ENCODE data around the gene PADI6. TPM values are rescaled to one million over a fixed set of nuclear protein-coding genes. Genes with fewer than 3 reads are reported as not detected.

Gene PADI6
- total RNA-seq, 4 donors from 2014 or later, result not detected

- H3K27me3 ChIP-seq, result no peaks in the 10 kb centered on the region
- H3K27ac ChIP-seq, result no peak overlapping the region
- no peak for TF ChIP-seq CTCF (IDR thresholded peaks at IDR 0.05)
- TF ChIP-seq POLR2A (IDR thresholded peaks at IDR 0.05), result no peak
- no peaks in the 10 kb centered on the region for H3K36me3 ChIP-seq
- no peak for DNase-seq
- no peak overlapping the region for H3K4me3 ChIP-seq
- no peaks in the 10 kb centered on the region for H3K9me3 ChIP-seq
- no peaks in the 10 kb centered on the region for H3K4me1 ChIP-seq
Observed at GRCh38 chr1:17363771-17364170, 8.2 kb upstream of the PADI6 start.

- Histone ChIP-seq H3K36me3 (no peaks in the 10 kb centered on the region), H3K27ac (no peak overlapping the region), H3K9me3 (no peaks in the 10 kb centered on the region), H3K27me3 (no peaks in the 10 kb centered on the region), H3K4me3 (no peak overlapping the region), H3K4me1 (no peaks in the 10 kb centered on the region)
- no peak for DNase-seq
- no peak for TF ChIP-seq POLR2A (IDR thresholded peaks at IDR 0.05)
- TF ChIP-seq CTCF (IDR thresholded peaks at IDR 0.05), result no peak
Observed at GRCh38 chr1:17365293-17365692, 6.7 kb upstream of the PADI6 start.

- H3K4me3 ChIP-seq, result no peak overlapping the region
- H3K27ac ChIP-seq, result no peak overlapping the region
- TF ChIP-seq CTCF (IDR thresholded peaks at IDR 0.05), result no peak
- TF ChIP-seq POLR2A (IDR thresholded peaks at IDR 0.05), result no peak
- H3K4me1 ChIP-seq, result no peaks in the 10 kb centered on the region
- no peaks in the 10 kb centered on the region for H3K27me3 ChIP-seq
- H3K36me3 ChIP-seq, result no peaks in the 10 kb centered on the region
- no peak for DNase-seq
- H3K9me3 ChIP-seq, result no peaks in the 10 kb centered on the region
Observed at GRCh38 chr1:17369466-17369865, 2.5 kb upstream of the PADI6 start.

GRCh38 chr1:17370618-17371017 lies 1.4 kb upstream of the PADI6 start:
- no peak for DNase-seq
- no peak for TF ChIP-seq POLR2A (IDR thresholded peaks at IDR 0.05)
- peak in 4 of 6 experiments; percentile 18 to 40 (median 31) for TF ChIP-seq CTCF (IDR thresholded peaks at IDR 0.05)
- Histone ChIP-seq H3K4me1 (no peaks in the 10 kb centered on the region), H3K27me3 (no peaks in the 10 kb centered on the region), H3K27ac (no peak overlapping the region), H3K9me3 (no peaks in the 10 kb centered on the region), H3K36me3 (no peaks in the 10 kb centered on the region), H3K4me3 (no peak overlapping the region)

GRCh38 chr1:17372955-17373354 lies 959 bp downstream of the PADI6 start:
- TF ChIP-seq CTCF (IDR thresholded peaks at IDR 0.05) (no peak), POLR2A (IDR thresholded peaks at IDR 0.05) (no peak)
- Histone ChIP-seq H3K4me3 (no peak overlapping the region), H3K36me3 (no peaks in the 10 kb centered on the region), H3K27ac (no peak overlapping the region), H3K4me1 (no peaks in the 10 kb centered on the region), H3K27me3 (no peaks in the 10 kb centered on the region), H3K9me3 (no peaks in the 10 kb centered on the region)
- no peak for DNase-seq

- no peak overlapping the region for H3K27ac ChIP-seq
- no peaks in the 10 kb centered on the region for H3K9me3 ChIP-seq
- DNase-seq, result no peak
- H3K36me3 ChIP-seq, result no peaks in the 10 kb centered on the region
- no peaks in the 10 kb centered on the region for H3K4me1 ChIP-seq
- no peak for TF ChIP-seq POLR2A (IDR thresholded peaks at IDR 0.05)
- H3K4me3 ChIP-seq, result no peak overlapping the region
- H3K27me3 ChIP-seq, result no peaks in the 10 kb centered on the region
Observed at GRCh38 chr1:17375651-17376050, 3.7 kb downstream of the PADI6 start.
